Endothelial cell of umbilical vein (primary cell): ENCODE measurements around the gene NEAT1. TPM values are rescaled to one million over a fixed set of nuclear protein-coding genes. Genes with fewer than 3 reads are reported as not detected.
A peak's percentile ranks its signal among the peaks of the same experiment; 100 is the strongest.

ENCODE experiments used
- BruUV-seq: library from RNA; stranded (reverse); fragments of 400-500 nt; replicated peaks from 2 replicates; lab custom pipeline; 2021; lab: Mats Ljungman, UMichigan
- CTCF ChIA-PET: fragments of 300-600, 350-600 bp; sonication (Branson Sonifier 250); formaldehyde crosslinking; loops from one replicate; lab custom pipeline; 2021; ENCODE audit warnings: antibody characterized with exemption, inconsistent platforms; lab: Charles Lee
- POLR2A ChIA-PET: fragments of 300-600, 350-600 bp; sonication (Branson Sonifier 250); formaldehyde crosslinking; loops from one replicate; lab custom pipeline; 2021; ENCODE audit warnings: antibody characterized with exemption, inconsistent platforms; lab: Charles Lee
- DNase-seq: peaks from one replicate; pipeline ENCODE4 v3.0.0-alpha.2; 2011; ENCODE audit warnings: low read depth, low spot score
- FAIRE-seq: peaks from 2 replicates; lab custom pipeline; 2011; peaks lifted over from hg19 to GRCh38; lab: Jason Lieb, UNC
- H2AFZ ChIP-seq: 2 replicates; pipeline ENCODE4 v1.6.0; 2012; ENCODE audit warnings: low read depth, low read length, control low read depth, inconsistent platforms
- H3K27ac ChIP-seq: 2 replicates; pipeline ENCODE4 v1.5.1; 2011; ENCODE audit warnings: low read depth, mild to moderate bottlenecking, control low read depth, low read length, moderate library complexity; ENCODE audit not compliant: insufficient read depth
- H3K27me3 ChIP-seq, 2 experiments: 2 replicates each; pipeline versions ENCODE4 v1.6.0 to v1.6.1; 2011; ENCODE audit warnings: low read length in 2 of 2, mixed read lengths in 1 of 2; ENCODE audit not compliant: control insufficient read depth in 2 of 2, insufficient read depth in 2 of 2
- H3K36me3 ChIP-seq, 2 experiments: 2 replicates in 1 of 2; 3 replicates in 1 of 2; pipeline ENCODE4 v1.5.1; 2011; ENCODE audit warnings: low read length in 2 of 2, mild to moderate bottlenecking in 1 of 2, moderate library complexity in 1 of 2; ENCODE audit not compliant: control insufficient read depth in 2 of 2, insufficient read depth in 2 of 2; ENCODE audit errors: extremely low read depth in 1 of 2
- H3K4me1 ChIP-seq: 3 replicates; pipeline ENCODE4 v1.5.1; 2011; ENCODE audit warnings: mild to moderate bottlenecking, low read length; ENCODE audit not compliant: control insufficient read depth, insufficient read depth; ENCODE audit errors: extremely low read depth
- H3K4me2 ChIP-seq: 2 replicates; pipeline ENCODE4 v1.6.1; 2011; ENCODE audit warnings: low read length, control low read depth, mixed read lengths; ENCODE audit not compliant: insufficient read depth
- H3K4me3 ChIP-seq, 3 experiments: fragments of 200-600 bp in 1 of 3; sonication (generic), shearing (Covaris generic) in 1 of 3; replicated peaks in 1 of 3; 2 replicates each; pipeline ENCODE4 v1.5.1; 2011 to 2016; ENCODE audit warnings: control low read depth in 3 of 3, low read length in 3 of 3, mild to moderate bottlenecking in 2 of 3, inconsistent platforms in 1 of 3, low read depth in 1 of 3, moderate library complexity in 1 of 3; ENCODE audit not compliant: insufficient read depth in 1 of 3
- H3K79me2 ChIP-seq: 2 replicates; pipeline ENCODE4 v1.6.0; 2012; ENCODE audit warnings: low read length, inconsistent platforms; ENCODE audit not compliant: control insufficient read depth, insufficient read depth
- H3K9ac ChIP-seq: replicated peaks from 2 replicates; pipeline ENCODE3; 2011; ENCODE audit warnings: low read length, control low read depth; ENCODE audit not compliant: insufficient read depth; ENCODE audit errors: extremely low read depth
- H3K9me1 ChIP-seq: replicated peaks from 3 replicates; pipeline ENCODE4 v1.6.0; 2011; ENCODE audit warnings: mild to moderate bottlenecking, low read length; ENCODE audit not compliant: control insufficient read depth, insufficient read depth; ENCODE audit errors: extremely low read depth
- H3K9me3 ChIP-seq: replicated peaks from 2 replicates; pipeline ENCODE4 v1.5.1; 2012; ENCODE audit warnings: low read length, inconsistent platforms; ENCODE audit not compliant: control insufficient read depth, insufficient read depth
- H4K20me1 ChIP-seq: replicated peaks from 2 replicates; pipeline ENCODE3; 2011; ENCODE audit warnings: mild to moderate bottlenecking, low read length; ENCODE audit not compliant: control insufficient read depth, insufficient read depth; ENCODE audit errors: extremely low read depth
- EZH2 ChIP-seq: IDR thresholded peaks from 2 replicates; pipeline ENCODE4 v1.6.1; 2012; ENCODE audit warnings: borderline replicate concordance, low read depth, mild to moderate bottlenecking, moderate library complexity, low read length, inconsistent platforms; ENCODE audit not compliant: severe bottlenecking
- FOS ChIP-seq: IDR thresholded peaks from 2 replicates; pipeline ENCODE4 v1.6.1; 2011; ENCODE audit warnings: mild to moderate bottlenecking, low read length, moderate library complexity, borderline replicate concordance; ENCODE audit not compliant: insufficient read depth
- GATA2 ChIP-seq: IDR thresholded peaks from 2 replicates; pipeline ENCODE4 v1.7.0; 2011; ENCODE audit warnings: low read depth, mild to moderate bottlenecking, moderate library complexity, mixed read lengths, low read length; ENCODE audit not compliant: insufficient read length, insufficient read depth
- JUN ChIP-seq: IDR thresholded peaks from 2 replicates; pipeline ENCODE4 v1.6.1; 2011; ENCODE audit warnings: borderline replicate concordance, low read depth; ENCODE audit not compliant: insufficient read length, insufficient read depth
- MYC ChIP-seq: IDR thresholded peaks from one replicate; pipeline ENCODE4 v1.6.1; 2011; ENCODE audit warnings: mild to moderate bottlenecking, low read depth, low read length
- POLR2A ChIP-seq: IDR thresholded peaks from 2 replicates; pipeline ENCODE4 v1.6.1; 2012; ENCODE audit warnings: low read depth, mild to moderate bottlenecking, control low read depth, low read length
- POLR2AphosphoS5 ChIP-seq: IDR thresholded peaks from 2 replicates; pipeline ENCODE4 v1.6.1; 2012; ENCODE audit warnings: low read depth, mild to moderate bottlenecking, control low read depth, low read length, moderate library complexity; ENCODE audit not compliant: insufficient read depth
- dilution Hi-C: fragments of 300-500 bp; cut with MboI; formaldehyde crosslinking; loops from one replicate; pipeline ENCODE4 v1.15.0; 2019; ENCODE audit warnings: low sequenced_read_pairs; ENCODE audit not compliant: extremely low pct_ligation_motif_present
- intact Hi-C: fragments of 100-400 bp; cut with micrococcal nuclease; formaldehyde crosslinking; loops from one replicate; pipeline ENCODE4 v1.10.0; 2022
- polyA plus RNA-seq, 4 experiments: library from polyadenylated mRNA; depleted of rRNA in 3 of 4; stranded (reverse) in 3 of 4; unstranded in 1 of 4; fragments of >200 nt; gene quantifications; 2 replicates each; pipeline versions ENCODE4 v1.2.1 to v1.2.3, GENCODE V29; 2011 to 2012; ENCODE audit warnings: missing spikeins in 1 of 4
- total RNA-seq: library from RNA; stranded (reverse); gene quantifications from 2 replicates; pipeline ENCODE4 v1.2.3, GENCODE V29; 2021
- TF ChIP-seq, protein P1 (sequence below): IDR thresholded peaks from 2 replicates; pipeline ENCODE4 v1.6.1; 2011; ENCODE audit not compliant: insufficient read depth, insufficient read length
- TF ChIP-seq, protein P2 (sequence below), 2 donors: IDR thresholded peaks; 1 replicate in 1 of 2; 2 replicates in 1 of 2; pipeline ENCODE4 v1.5.1; 2011; ENCODE audit warnings: low read length in 2 of 2, mild to moderate bottlenecking in 2 of 2, moderate library complexity in 2 of 2, control low read depth in 1 of 2, inconsistent platforms in 1 of 2, low read depth in 1 of 2; ENCODE audit not compliant: insufficient read depth in 1 of 2; ENCODE audit errors: extremely low read depth in 1 of 2

The NEAT1 gene
- total and polyA plus RNA-seq, 2 donors (not counting 3 experiments of a cell fraction or from before 2014, with no cell fraction given): 34.4 to 957 TPM

DNA sequence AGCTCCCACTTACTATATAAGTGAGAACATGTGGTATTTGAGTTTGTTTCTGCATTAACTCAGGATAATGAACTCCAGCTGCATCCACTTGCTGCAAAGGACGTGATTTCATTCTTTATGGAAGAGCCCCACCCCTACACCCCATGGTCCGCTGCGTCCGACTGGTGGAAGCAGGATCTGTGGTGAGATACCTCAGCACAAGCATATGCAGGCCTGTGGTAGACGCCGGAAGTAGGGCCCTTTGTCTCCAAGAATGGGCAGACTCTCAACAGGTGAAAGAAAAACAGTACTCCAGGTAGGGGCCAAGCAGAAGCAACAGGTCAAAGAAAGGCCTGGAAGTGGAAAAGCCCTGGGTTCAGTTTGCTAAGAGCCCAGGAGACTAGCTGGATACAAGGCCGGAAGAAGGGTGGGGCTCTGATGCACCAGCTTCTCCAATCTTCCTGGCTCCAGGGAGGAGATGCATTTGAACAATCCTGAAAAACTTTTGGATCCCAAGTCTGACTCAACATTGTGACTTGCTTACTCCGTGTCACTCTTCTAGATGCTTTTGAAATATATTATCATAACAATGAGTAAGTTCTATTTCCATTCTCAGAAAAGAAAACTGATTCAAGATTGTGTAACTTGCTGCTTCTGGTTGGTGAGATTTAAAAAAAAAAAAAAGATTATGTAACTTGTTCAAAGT, 30.4 kb downstream of the NEAT1 start:
- Histone ChIP-seq H3K4me2 (no peak overlapping the region), H3K79me2 (no peaks in the 10 kb centered on the region), H3K27me3 (no peaks in the 10 kb centered on the region), H4K20me1 (no peaks in the 10 kb centered on the region), H3K27ac (no peak overlapping the region), H3K36me3 (no peaks in the 10 kb centered on the region), H3K4me1 (no peaks in the 10 kb centered on the region), H3K9me1 (no peaks in the 10 kb centered on the region), H3K9me3 (no peaks in the 10 kb centered on the region), H3K4me3 (no peak overlapping the region), H2AFZ (no peak overlapping the region), H3K9ac (no peak overlapping the region)
- dilution Hi-C loops (no loop called here), intact Hi-C loops (no loop called here)
- ChIA-PET POLR2A (interaction anchor here (0.9 to 1.0 kb wide), 5 partner anchors 46 to 56 kb away, joined by 3 to 13 read pairs (median 4); partner anchors contain the start of gene MALAT1), CTCF (interaction anchor here (0.6 kb wide), 1 partner anchor 64 kb away, joined by 3 read pairs; no protein-coding TSS in a partner anchor)
- BruUV-seq: no TSS peak
- TF ChIP-seq EZH2 (no peak), GATA2 (no peak), FOS (no peak), JUN (no peak), POLR2A (no peak), POLR2AphosphoS5 (no peak), MYC (no peak)
- TF ChIP-seq, protein P1, sequence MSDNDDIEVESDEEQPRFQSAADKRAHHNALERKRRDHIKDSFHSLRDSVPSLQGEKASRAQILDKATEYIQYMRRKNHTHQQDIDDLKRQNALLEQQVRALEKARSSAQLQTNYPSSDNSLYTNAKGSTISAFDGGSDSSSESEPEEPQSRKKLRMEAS: no peak
- TF ChIP-seq, protein P2, sequence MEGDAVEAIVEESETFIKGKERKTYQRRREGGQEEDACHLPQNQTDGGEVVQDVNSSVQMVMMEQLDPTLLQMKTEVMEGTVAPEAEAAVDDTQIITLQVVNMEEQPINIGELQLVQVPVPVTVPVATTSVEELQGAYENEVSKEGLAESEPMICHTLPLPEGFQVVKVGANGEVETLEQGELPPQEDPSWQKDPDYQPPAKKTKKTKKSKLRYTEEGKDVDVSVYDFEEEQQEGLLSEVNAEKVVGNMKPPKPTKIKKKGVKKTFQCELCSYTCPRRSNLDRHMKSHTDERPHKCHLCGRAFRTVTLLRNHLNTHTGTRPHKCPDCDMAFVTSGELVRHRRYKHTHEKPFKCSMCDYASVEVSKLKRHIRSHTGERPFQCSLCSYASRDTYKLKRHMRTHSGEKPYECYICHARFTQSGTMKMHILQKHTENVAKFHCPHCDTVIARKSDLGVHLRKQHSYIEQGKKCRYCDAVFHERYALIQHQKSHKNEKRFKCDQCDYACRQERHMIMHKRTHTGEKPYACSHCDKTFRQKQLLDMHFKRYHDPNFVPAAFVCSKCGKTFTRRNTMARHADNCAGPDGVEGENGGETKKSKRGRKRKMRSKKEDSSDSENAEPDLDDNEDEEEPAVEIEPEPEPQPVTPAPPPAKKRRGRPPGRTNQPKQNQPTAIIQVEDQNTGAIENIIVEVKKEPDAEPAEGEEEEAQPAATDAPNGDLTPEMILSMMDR (IDR thresholded peaks at IDR 0.05; ENCODE audit: extremely low read depth in 1 of 2, insufficient read depth in 1 of 2, low read depth in 1 of 2, low read length in 2 of 2): no peak
- FAIRE-seq (peak; percentile 18), DNase-seq (no peak)
